DND-41 (cell line): ENCODE data around the gene DHRSX.

ENCODE experiments used
- CTCF ChIP-seq: IDR thresholded peaks from 2 replicates; pipeline ENCODE4 v1.5.1; 2012; ENCODE audit warnings: borderline replicate concordance, low read length, moderate library complexity, mild to moderate bottlenecking; ENCODE audit not compliant: poor library complexity, severe bottlenecking; ENCODE audit errors: extremely low read depth
- EZH2 ChIP-seq: IDR thresholded peaks from 3 replicates; pipeline ENCODE4 v1.6.1; 2012; ENCODE audit warnings: borderline replicate concordance, low read depth, mild to moderate bottlenecking, moderate library complexity, low read length, inconsistent platforms; ENCODE audit not compliant: severe bottlenecking

DNA sequence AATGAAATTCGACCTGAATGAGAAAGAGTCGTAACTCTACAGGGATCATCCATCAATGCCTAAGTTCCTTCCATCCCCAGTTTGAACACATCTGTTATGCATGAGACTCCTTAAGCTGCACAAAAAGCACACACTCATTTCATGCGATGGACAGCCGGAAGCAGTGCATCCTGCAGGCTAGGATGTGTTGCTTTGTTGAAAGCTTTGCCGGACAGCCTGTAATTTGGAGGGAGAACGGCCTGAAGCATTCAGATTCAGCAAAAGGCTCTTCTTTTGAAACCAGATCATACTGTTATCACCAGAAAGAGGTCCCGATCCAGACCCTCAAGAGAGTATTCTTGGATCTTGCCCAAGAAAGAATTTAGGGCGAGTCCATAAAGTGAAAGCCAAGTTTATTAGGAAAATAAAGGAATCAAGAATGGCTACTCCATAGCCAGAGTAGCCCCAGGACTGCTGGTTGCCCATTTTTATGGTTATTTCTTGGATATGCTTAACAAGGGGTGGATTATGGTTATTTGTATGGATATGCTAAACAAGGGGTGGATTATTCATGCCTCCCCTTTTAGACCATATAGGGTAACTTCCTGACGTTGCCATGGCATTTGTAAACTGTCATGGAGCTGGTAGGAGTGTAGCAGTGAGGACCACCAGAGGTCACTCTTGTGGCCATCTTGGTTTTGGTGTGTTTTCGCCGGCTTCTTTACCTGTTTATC, 48.1 kb upstream of the DHRSX start:
- peak; percentile 4 for TF ChIP-seq CTCF
- no peak for TF ChIP-seq EZH2
